MCF 10A (cell line): ENCODE data around the gene MYL12A. TPM values are rescaled to one million over a fixed set of nuclear protein-coding genes. Genes with fewer than 3 reads are reported as not detected.

Experiments
- BruUV-seq: library from RNA; stranded (reverse); fragments of 400-500 nt; replicated peaks from 2 replicates; lab custom pipeline; 2021; lab: Mats Ljungman, UMichigan
- CTCF ChIA-PET: fragments of 300-600 bp; sonication (Branson Sonifier 250); formaldehyde crosslinking; extraction: SDS; loops from one replicate; lab custom pipeline; 2021; ENCODE audit warnings: antibody characterized with exemption, inconsistent platforms; lab: Yijun Ruan, JAX
- POLR2A ChIA-PET: fragments of 300-600, 350-650 bp; sonication (Branson Sonifier 250); formaldehyde crosslinking; extraction: SDS; loops from one replicate; lab custom pipeline; 2020; ENCODE audit warnings: antibody characterized with exemption, inconsistent platforms; lab: Yijun Ruan, JAX
- DNase-seq: peaks from one replicate; pipeline ENCODE4 v3.0.0-alpha.2; 2018; ENCODE audit not compliant: unreplicated experiment
- H3K27ac Mint-ChIP-seq: one replicate; pipeline ENCODE4 v1.8.0; 2022; ENCODE audit warnings: mild to moderate bottlenecking, low read depth, mixed read lengths; ENCODE audit not compliant: unreplicated experiment
- H3K27me3 Mint-ChIP-seq: one replicate; pipeline ENCODE4 v1.8.0; 2022; ENCODE audit warnings: mixed read lengths; ENCODE audit not compliant: insufficient read depth, unreplicated experiment
- H3K36me3 Mint-ChIP-seq: one replicate; pipeline ENCODE4 v1.8.0; 2022; ENCODE audit warnings: mild to moderate bottlenecking, moderate library complexity, mixed read lengths; ENCODE audit not compliant: insufficient read depth, unreplicated experiment
- H3K4me1 Mint-ChIP-seq: one replicate; pipeline ENCODE4 v1.8.0; 2022; ENCODE audit warnings: mixed read lengths; ENCODE audit not compliant: insufficient read depth, unreplicated experiment
- H3K4me3 Mint-ChIP-seq: one replicate; pipeline ENCODE4 v1.8.0; 2022; ENCODE audit warnings: mild to moderate bottlenecking, moderate library complexity, mixed read lengths; ENCODE audit not compliant: unreplicated experiment
- H3K9me3 Mint-ChIP-seq: one replicate; pipeline ENCODE4 v1.8.0; 2022; ENCODE audit warnings: mixed read lengths; ENCODE audit not compliant: unreplicated experiment
- CTCF ChIP-seq: fragments of 200-600 bp; IDR thresholded peaks from one replicate; pipeline ENCODE4 v1.8.0; 2022; ENCODE audit warnings: antibody characterized with exemption, mild to moderate bottlenecking; ENCODE audit not compliant: unreplicated experiment
- intact Hi-C: fragments of 100-400 bp; cut with micrococcal nuclease; formaldehyde crosslinking; loops from 2 replicates; pipeline ENCODE4 v1.14.1; 2022
- total RNA-seq: library from RNA; stranded (reverse); gene quantifications from 2 replicates; pipeline ENCODE4 v1.2.3, GENCODE V29; 2022

MYL12A gene
- total RNA-seq, 1 experiment from 2014 or later, result 332 TPM

GRCh38 chr18:3261373-3262233 lies 14.0 kb downstream of the MYL12A start, which contains the start of gene MYL12B:
TSS of gene MYL12B (plus strand) at chr18:3262133. CDS start at chr18:3272899, 10,766 bp downstream.
- POLR2A ChIA-PET, result interaction anchor here (0.6 to 3.5 kb wide), 26 partner anchors 9 to 725 kb away, joined by 3 to 250 read pairs (median 4); partner anchors contain the start of genes MYL12A, SMCHD1 and TGIF1
- intact Hi-C loops, result loop anchor here (5.0 kb wide), 1 partner anchor 331 kb away; no protein-coding TSS in a partner anchor
- BruUV-seq, result TSS peak; percentile 90
- Mint-ChIP-seq H3K9me3 (no peaks in the 10 kb centered on the region), H3K36me3 (peaks cover 30% of the 10 kb centered on the region), H3K4me3 (peak within 1 kb of the TSS; percentile 80), H3K27me3 (no peaks in the 10 kb centered on the region), H3K27ac (peak within 1 kb of the TSS; percentile 82), H3K4me1 (peaks cover 43% of the 10 kb centered on the region)
- no peak for TF ChIP-seq CTCF
- CTCF ChIA-PET, result interaction anchor here (1.1 kb wide), 1 partner anchor 9 kb away, joined by 5 read pairs; no protein-coding TSS in a partner anchor
- peak; percentile 78 for DNase-seq

DNA sequence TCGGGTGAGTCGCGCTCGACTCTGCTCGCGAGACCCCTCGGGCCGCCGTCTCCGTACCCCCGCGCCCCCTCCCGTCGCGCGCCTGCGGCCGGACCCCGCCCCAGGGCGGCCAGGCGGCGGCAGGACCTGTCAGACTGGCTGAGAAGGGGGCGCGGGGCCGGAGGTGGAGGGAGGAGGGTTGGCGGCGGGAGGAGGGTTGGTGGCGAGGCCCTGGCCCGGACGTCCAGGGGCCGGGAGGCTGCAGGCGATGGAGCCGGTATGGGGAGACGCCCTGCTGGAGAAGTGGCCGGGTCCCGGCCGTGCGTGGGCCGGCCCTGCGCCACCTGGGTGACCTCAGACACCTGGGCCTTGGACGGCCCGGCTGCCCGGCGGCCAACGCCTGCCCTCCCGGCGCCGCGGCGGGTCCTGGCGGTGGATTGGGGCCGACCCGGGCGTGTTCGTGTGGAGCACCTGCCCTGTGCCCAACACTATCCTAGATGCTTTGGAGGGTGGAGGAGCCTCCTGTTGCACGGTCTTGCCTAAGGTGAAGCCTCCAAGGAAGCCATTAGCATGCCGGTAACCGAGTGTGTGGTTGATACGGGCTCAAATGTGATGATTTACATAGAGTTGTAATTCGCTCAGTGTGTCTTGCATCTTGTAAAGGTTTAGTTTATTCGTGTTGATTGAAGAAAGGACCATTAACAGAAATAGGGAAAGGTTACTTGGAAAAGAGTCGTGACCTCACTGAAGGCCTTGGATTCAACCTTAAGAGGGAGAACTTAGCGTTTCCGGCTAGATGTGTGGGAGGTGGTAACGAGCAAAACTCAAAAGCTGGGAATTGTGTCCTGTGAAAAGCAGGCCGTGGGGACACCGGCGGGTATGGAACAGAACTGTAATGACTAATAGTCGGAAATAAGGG lies 14.9 kb downstream of the MYL12A start:
- POLR2A ChIA-PET, result interaction anchor here (0.6 to 5.3 kb wide), 35 partner anchors 8 to 724 kb away, joined by 3 to 250 read pairs (median 7); partner anchors contain the start of genes MYL12A, SMCHD1 and TGIF1
- TSS peak; percentile 42 for BruUV-seq
- Mint-ChIP-seq H3K9me3 (no peaks in the 10 kb centered on the region), H3K36me3 (peaks cover 22% of the 10 kb centered on the region), H3K27ac (peak overlapping the region; percentile 82), H3K27me3 (no peaks in the 10 kb centered on the region), H3K4me3 (peak overlapping the region; percentile 80), H3K4me1 (peaks cover 49% of the 10 kb centered on the region)
- intact Hi-C loops, result loop anchor here (5.0 kb wide), 1 partner anchor 330 kb away; no protein-coding TSS in a partner anchor
- no peak for DNase-seq
- no peak for TF ChIP-seq CTCF
- CTCF ChIA-PET, result interaction anchor here (1.3 kb wide), 1 partner anchor 323 kb away, joined by 4 read pairs; no protein-coding TSS in a partner anchor

GRCh38 chr18:3263132-3263700 lies 15.6 kb downstream of the MYL12A start:
- no peaks in the 10 kb centered on the region for H3K9me3 Mint-ChIP-seq
- H3K36me3 Mint-ChIP-seq, result peaks cover 19% of the 10 kb centered on the region
- intact Hi-C loops, result loop anchor here (5.0 kb wide), 1 partner anchor 329 kb away; no protein-coding TSS in a partner anchor
- peaks cover 51% of the 10 kb centered on the region for H3K4me1 Mint-ChIP-seq
- TF ChIP-seq CTCF, result no peak
- no peaks in the 10 kb centered on the region for H3K27me3 Mint-ChIP-seq
- no peak for DNase-seq
- no TSS peak for BruUV-seq
- POLR2A ChIA-PET, result interaction anchor here (0.6 to 5.3 kb wide), 23 partner anchors 8 to 604 kb away, joined by 3 to 168 read pairs (median 5); partner anchors contain the start of gene MYL12A
- H3K4me3 Mint-ChIP-seq, result peak overlapping the region; percentile 80
- CTCF ChIA-PET, result interaction anchor here (0.6 to 1.6 kb wide), 8 partner anchors 35 to 404 kb away, joined by 3 to 7 read pairs (median 4); no protein-coding TSS in a partner anchor
- H3K27ac Mint-ChIP-seq, result peak overlapping the region; percentile 82
